ENCODE measurements around the gene RFX3.

Gene RFX3

DNA sequence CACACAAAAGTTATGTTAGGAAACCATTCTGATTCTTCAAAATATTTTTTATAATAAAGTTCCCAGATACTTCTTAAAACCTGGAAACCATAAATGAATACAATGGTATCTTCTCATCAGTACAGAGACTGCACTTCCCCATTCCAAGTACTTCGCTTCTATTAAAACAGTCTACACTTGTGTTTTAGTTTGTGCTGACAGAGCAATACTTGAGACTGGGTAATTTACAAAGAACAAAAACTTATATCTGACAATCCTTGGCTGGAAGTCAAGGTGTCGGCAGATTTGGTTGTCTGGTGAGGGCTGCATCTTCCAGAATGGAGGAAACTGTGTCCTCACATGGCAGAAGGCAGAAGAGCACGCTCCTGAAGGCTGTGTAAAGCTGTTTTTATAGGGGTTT, 70.1 kb downstream of the RFX3 start:
- Histone ChIP-seq H3K27me3 (ENCODE audit: low read length) (no peaks in the 10 kb centered on the region), H3K4me3 (ENCODE audit: insufficient read depth, low read length, poor library complexity, severe bottlenecking) (no peak overlapping the region), H3F3A (ENCODE audit: insufficient read depth) (no peaks in the 10 kb centered on the region), H2AFZ (ENCODE audit: low read depth, low read length, severe bottlenecking) (no peak overlapping the region), H4K20me1 (ENCODE audit: low read depth, low read length) (no peaks in the 10 kb centered on the region), H3K79me2 (ENCODE audit: insufficient read depth, low read length) (no peaks in the 10 kb centered on the region), H3K9me2 (replicated peaks; ENCODE audit: insufficient read depth, low read length) (no peaks in the 10 kb centered on the region), H3K4me2 (ENCODE audit: low read depth, low read length, poor library complexity, severe bottlenecking) (no peak overlapping the region), H3K27ac (ENCODE audit: low read depth, low read length) (no peak overlapping the region), H3K9me3 (ENCODE audit: insufficient read depth, low read length) (no peaks in the 10 kb centered on the region), H3K36me3 (ENCODE audit: low read length) (no peaks in the 10 kb centered on the region), H3K9ac (ENCODE audit: low read length) (no peak overlapping the region)
- TF ChIP-seq EZH2phosphoT487 (conservative IDR thresholded peaks at IDR 0.05; ENCODE audit: low read length), result no peak
- TF ChIP-seq, protein P1, sequence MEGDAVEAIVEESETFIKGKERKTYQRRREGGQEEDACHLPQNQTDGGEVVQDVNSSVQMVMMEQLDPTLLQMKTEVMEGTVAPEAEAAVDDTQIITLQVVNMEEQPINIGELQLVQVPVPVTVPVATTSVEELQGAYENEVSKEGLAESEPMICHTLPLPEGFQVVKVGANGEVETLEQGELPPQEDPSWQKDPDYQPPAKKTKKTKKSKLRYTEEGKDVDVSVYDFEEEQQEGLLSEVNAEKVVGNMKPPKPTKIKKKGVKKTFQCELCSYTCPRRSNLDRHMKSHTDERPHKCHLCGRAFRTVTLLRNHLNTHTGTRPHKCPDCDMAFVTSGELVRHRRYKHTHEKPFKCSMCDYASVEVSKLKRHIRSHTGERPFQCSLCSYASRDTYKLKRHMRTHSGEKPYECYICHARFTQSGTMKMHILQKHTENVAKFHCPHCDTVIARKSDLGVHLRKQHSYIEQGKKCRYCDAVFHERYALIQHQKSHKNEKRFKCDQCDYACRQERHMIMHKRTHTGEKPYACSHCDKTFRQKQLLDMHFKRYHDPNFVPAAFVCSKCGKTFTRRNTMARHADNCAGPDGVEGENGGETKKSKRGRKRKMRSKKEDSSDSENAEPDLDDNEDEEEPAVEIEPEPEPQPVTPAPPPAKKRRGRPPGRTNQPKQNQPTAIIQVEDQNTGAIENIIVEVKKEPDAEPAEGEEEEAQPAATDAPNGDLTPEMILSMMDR (IDR thresholded peaks at IDR 0.05; ENCODE audit: insufficient read depth, low read length, poor library complexity, severe bottlenecking), result no peak

DNA sequence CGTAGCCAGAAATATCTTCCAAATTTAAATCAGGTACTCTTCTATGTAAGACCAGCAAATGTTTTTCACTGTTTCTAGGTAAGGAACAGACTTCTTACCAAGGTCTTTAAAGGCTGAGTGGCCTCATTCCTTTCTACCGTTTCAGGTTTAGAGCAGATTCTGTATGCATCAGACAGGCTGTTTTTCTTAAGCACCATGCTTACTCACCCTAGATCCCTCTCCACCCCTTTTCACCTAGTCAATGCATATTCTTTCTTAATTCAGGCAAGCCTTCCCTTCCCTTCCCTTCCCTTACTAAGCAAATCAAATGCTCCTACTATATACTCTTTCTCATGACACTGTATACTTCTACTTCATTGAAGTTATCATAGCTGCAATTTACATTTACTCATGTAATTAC, 70.7 kb downstream of the RFX3 start:
- Histone ChIP-seq H3K9me2 (replicated peaks; ENCODE audit: insufficient read depth, low read length) (no peaks in the 10 kb centered on the region), H3K27me3 (ENCODE audit: low read length) (no peaks in the 10 kb centered on the region), H3K27ac (ENCODE audit: low read depth, low read length) (no peak overlapping the region), H4K20me1 (ENCODE audit: low read depth, low read length) (no peaks in the 10 kb centered on the region), H2AFZ (ENCODE audit: low read depth, low read length, severe bottlenecking) (no peak overlapping the region), H3K79me2 (ENCODE audit: insufficient read depth, low read length) (no peaks in the 10 kb centered on the region), H3K9ac (ENCODE audit: low read length) (no peak overlapping the region), H3K4me3 (ENCODE audit: insufficient read depth, low read length, poor library complexity, severe bottlenecking) (no peak overlapping the region), H3K36me3 (ENCODE audit: low read length) (no peaks in the 10 kb centered on the region), H3F3A (ENCODE audit: insufficient read depth) (no peaks in the 10 kb centered on the region), H3K4me2 (ENCODE audit: low read depth, low read length, poor library complexity, severe bottlenecking) (no peak overlapping the region), H3K9me3 (ENCODE audit: insufficient read depth, low read length) (no peaks in the 10 kb centered on the region)
- TF ChIP-seq EZH2phosphoT487 (conservative IDR thresholded peaks at IDR 0.05; ENCODE audit: low read length), result no peak
- TF ChIP-seq, protein P1 (IDR thresholded peaks at IDR 0.05; ENCODE audit: insufficient read depth, low read length, poor library complexity, severe bottlenecking), result no peak

DNA sequence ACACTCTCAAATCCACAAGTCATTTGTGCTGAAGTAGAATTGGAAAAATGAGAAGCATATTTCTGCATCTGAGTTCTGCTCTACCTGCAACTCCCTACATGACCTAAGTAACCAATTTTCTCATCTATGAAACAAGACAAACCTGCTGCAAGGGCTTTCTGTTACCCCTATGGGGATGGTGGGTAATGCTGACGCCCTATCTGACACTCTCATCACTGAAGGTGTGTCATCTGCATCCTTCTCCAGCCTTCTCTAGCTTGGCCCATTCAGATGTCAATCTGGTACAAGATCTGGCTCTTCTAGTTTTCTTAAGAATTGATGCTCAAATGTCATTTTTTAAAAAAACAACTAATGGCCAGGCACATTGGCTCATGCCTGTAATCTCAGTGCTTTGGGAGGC, 73.8 kb downstream of the RFX3 start:
- Histone ChIP-seq H3K27me3 (ENCODE audit: low read length) (no peaks in the 10 kb centered on the region), H3K4me2 (ENCODE audit: low read depth, low read length, poor library complexity, severe bottlenecking) (no peak overlapping the region), H3K9me3 (ENCODE audit: insufficient read depth, low read length) (no peaks in the 10 kb centered on the region), H4K20me1 (ENCODE audit: low read depth, low read length) (no peaks in the 10 kb centered on the region), H3F3A (ENCODE audit: insufficient read depth) (no peaks in the 10 kb centered on the region), H3K36me3 (ENCODE audit: low read length) (no peaks in the 10 kb centered on the region), H3K4me3 (ENCODE audit: insufficient read depth, low read length, poor library complexity, severe bottlenecking) (no peak overlapping the region), H3K27ac (ENCODE audit: low read depth, low read length) (no peak overlapping the region), H3K79me2 (ENCODE audit: insufficient read depth, low read length) (no peaks in the 10 kb centered on the region), H2AFZ (ENCODE audit: low read depth, low read length, severe bottlenecking) (no peak overlapping the region), H3K9ac (ENCODE audit: low read length) (no peak overlapping the region), H3K9me2 (replicated peaks; ENCODE audit: insufficient read depth, low read length) (no peaks in the 10 kb centered on the region)
- no peak for TF ChIP-seq EZH2phosphoT487 (conservative IDR thresholded peaks at IDR 0.05; ENCODE audit: low read length)
- TF ChIP-seq, protein P1 (IDR thresholded peaks at IDR 0.05; ENCODE audit: insufficient read depth, low read length, poor library complexity, severe bottlenecking), result no peak

All from SU-DHL-6 (cell line).